ENCODE data around the gene KIF5C.

The KIF5C gene

GRCh38 chr2:148924514-148925178 is 49.6 kb downstream of the KIF5C start:
- DNase-seq (ENCODE audit: low read depth in 2 of 2): no peak

- DNase-seq (ENCODE audit: low read depth in 2 of 2): peak; percentile 23 to 33
These were observed 51.4 kb downstream of the KIF5C start for GRCh38 chr2:148926291-148926961.

- peak; percentile 6 to 18 for DNase-seq (ENCODE audit: low read depth in 2 of 2)
These were observed 52.0 kb downstream of the KIF5C start for GRCh38 chr2:148926981-148927401.

GRCh38 chr2:148928395-148928794 is 53.4 kb downstream of the KIF5C start:
- DNase-seq (ENCODE audit: low read depth in 2 of 2): no peak

GRCh38 chr2:148930046-148930775 is 55.2 kb downstream of the KIF5C start:
- DNase-seq (ENCODE audit: low read depth in 2 of 2): no peak

- no peak for DNase-seq (ENCODE audit: low read depth in 2 of 2)
These were observed 57.5 kb downstream of the KIF5C start for GRCh38 chr2:148932536-148932935.

- DNase-seq (ENCODE audit: low read depth in 2 of 2): no peak
These were observed 58.4 kb downstream of the KIF5C start for GRCh38 chr2:148933456-148933855.

- no peak for DNase-seq (ENCODE audit: low read depth in 2 of 2)
These were observed 60.8 kb downstream of the KIF5C start for GRCh38 chr2:148935791-148936190.

- DNase-seq (ENCODE audit: low read depth in 2 of 2): no peak
These were observed 61.9 kb downstream of the KIF5C start for GRCh38 chr2:148936857-148937450.

- DNase-seq (ENCODE audit: low read depth in 2 of 2): no peak
These were observed 64.2 kb downstream of the KIF5C start for GRCh38 chr2:148939271-148939670.

GRCh38 chr2:148943097-148943496 is 68.1 kb downstream of the KIF5C start:
- no peak for DNase-seq (ENCODE audit: low read depth in 2 of 2)

- DNase-seq (ENCODE audit: low read depth in 2 of 2): no peak
These were observed 69.5 kb downstream of the KIF5C start for GRCh38 chr2:148944536-148944935.

- no peak for DNase-seq (ENCODE audit: low read depth in 2 of 2)
These were observed 72.3 kb downstream of the KIF5C start for GRCh38 chr2:148947299-148947698.

- DNase-seq (ENCODE audit: low read depth in 2 of 2): no peak
These were observed 73.8 kb downstream of the KIF5C start for GRCh38 chr2:148948868-148949267.

- DNase-seq (ENCODE audit: low read depth in 2 of 2): no peak
These were observed 74.3 kb downstream of the KIF5C start for GRCh38 chr2:148949348-148949747.

GRCh38 chr2:148952621-148953020 is 77.6 kb downstream of the KIF5C start:
- no peak for DNase-seq (ENCODE audit: low read depth in 2 of 2)

GRCh38 chr2:148953426-148953825 is 78.4 kb downstream of the KIF5C start:
- DNase-seq (ENCODE audit: low read depth in 2 of 2): no peak

- DNase-seq (ENCODE audit: low read depth in 2 of 2): no peak
These were observed 79.5 kb downstream of the KIF5C start for GRCh38 chr2:148954536-148954935.

- DNase-seq (ENCODE audit: low read depth in 2 of 2): no peak
These were observed 80.8 kb downstream of the KIF5C start for GRCh38 chr2:148955798-148956197.

- no peak for DNase-seq (ENCODE audit: low read depth in 2 of 2)
These were observed 82.0 kb downstream of the KIF5C start for GRCh38 chr2:148957023-148957422.

- no peak for DNase-seq (ENCODE audit: low read depth in 2 of 2)
These were observed 84.7 kb downstream of the KIF5C start for GRCh38 chr2:148959745-148960144.

- no peak for DNase-seq (ENCODE audit: low read depth in 2 of 2)
These were observed 85.5 kb downstream of the KIF5C start for GRCh38 chr2:148960483-148960882.

All from stimulated activated CD8-positive, alpha-beta memory T cell treated with anti-CD3 and anti-CD28 coated beads, Interleukin-15, amount 100 ng/mL, for 48 hours (primary cell).